Stimulated activated naive CD8-positive, alpha-beta T cell treated with anti-CD3 and anti-CD28 coated beads, Interleukin-15, Interleukin-2, amounts not matched to agents 100 ng/mL and 50 ng/mL, for 24 hours (primary cell): ENCODE results near the gene COL20A1.

Source experiments
- H3K27ac Mint-ChIP-seq: one replicate; pipeline ENCODE4 v1.8.0; 2021; ENCODE audit warnings: mild to moderate bottlenecking, mixed read lengths
- H3K27me3 Mint-ChIP-seq: one replicate; pipeline ENCODE4 v1.8.0; 2021; ENCODE audit warnings: mixed read lengths
- H3K36me3 Mint-ChIP-seq: one replicate; pipeline ENCODE4 v1.8.0; 2021; ENCODE audit warnings: low read depth, mixed read lengths
- H3K4me1 Mint-ChIP-seq: one replicate; pipeline ENCODE4 v1.8.0; 2021; ENCODE audit warnings: low read depth, mixed read lengths
- H3K4me3 Mint-ChIP-seq: one replicate; pipeline ENCODE4 v1.8.0; 2021; ENCODE audit warnings: mild to moderate bottlenecking, mixed read lengths
- H3K9me3 Mint-ChIP-seq: one replicate; pipeline ENCODE4 v1.8.0; 2021; ENCODE audit warnings: mixed read lengths

Gene COL20A1

DNA sequence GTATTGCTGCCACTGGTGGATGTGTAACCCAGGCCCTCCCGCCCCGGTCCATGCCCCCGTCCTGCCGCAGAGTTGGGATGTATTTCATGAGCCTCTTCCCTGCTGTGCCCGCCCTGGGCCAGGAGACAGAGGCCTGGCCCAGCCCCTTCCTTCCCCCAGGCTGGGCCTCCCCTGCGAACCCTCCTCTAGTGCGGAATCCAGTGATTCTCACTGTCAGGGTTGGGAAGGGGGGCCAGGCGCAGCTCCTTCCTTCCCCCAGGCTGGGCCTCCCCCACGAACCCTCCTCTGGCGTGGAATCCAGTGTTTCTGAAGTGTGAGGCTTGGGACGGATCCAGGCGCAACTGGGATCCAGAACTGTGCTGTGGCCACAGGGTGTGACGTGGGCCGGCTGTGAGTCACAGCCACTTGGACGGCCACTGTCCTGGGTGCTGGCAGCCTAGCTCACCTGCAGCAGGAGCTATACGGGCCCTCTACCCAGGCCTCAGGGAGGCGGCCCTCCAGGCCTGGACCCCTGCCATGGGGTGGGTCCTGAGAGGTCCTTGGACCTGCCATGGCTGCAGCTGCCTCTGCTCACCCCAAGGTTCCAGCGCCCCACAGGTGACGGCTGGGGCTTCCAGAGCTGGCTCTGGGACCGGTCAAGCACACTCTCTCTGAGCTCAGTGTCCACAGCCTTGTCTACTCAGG is 28.3 kb downstream of the COL20A1 start:
- Mint-ChIP-seq H3K27ac (no peak overlapping the region), H3K4me1 (no peaks in the 10 kb centered on the region), H3K27me3 (no peaks in the 10 kb centered on the region), H3K9me3 (no peaks in the 10 kb centered on the region), H3K36me3 (no peaks in the 10 kb centered on the region), H3K4me3 (no peak overlapping the region)

DNA sequence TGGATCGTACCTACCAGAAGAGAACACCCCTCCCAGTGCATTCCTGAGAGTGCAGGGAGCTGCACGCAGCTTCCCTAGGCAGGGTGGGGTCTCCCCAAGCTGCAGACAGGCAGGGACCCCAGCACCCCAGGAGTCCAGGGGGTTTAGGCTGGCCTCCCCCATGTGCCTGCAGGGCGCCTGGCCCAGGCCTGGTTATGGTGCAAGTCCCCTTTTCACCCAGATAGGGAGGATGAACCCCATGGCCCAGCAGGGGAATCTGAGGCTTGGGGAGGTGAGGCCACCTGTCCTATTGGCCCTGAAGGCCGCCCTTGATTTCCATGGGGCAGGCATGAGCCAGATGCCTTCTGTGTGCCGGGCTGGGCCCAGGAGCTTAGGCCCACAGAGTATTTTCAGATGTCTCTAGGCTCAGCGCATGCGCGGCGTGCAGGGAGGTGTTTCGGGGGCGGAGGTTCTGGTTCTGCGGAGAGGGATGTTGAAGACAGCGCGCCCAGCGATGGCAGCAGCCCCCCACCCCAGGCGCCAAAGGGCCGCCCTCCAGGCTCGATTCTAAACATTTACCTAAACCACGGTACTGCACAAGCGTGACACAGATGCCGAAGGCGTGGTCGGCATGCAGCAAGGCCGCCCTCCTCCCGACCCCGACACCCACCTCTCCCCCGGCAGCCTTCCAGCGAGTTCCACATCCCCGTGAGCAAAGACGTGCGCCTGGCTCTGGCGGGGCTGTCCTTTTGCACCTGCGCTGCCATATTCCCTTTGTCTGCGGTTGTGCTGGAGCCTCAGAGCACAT is 29.4 kb downstream of the COL20A1 start:
- no peak overlapping the region for H3K4me3 Mint-ChIP-seq
- no peak overlapping the region for H3K27ac Mint-ChIP-seq
- H3K4me1 Mint-ChIP-seq, result peaks cover 2% of the 10 kb centered on the region
- no peaks in the 10 kb centered on the region for H3K36me3 Mint-ChIP-seq
- no peaks in the 10 kb centered on the region for H3K9me3 Mint-ChIP-seq
- H3K27me3 Mint-ChIP-seq, result no peaks in the 10 kb centered on the region

DNA sequence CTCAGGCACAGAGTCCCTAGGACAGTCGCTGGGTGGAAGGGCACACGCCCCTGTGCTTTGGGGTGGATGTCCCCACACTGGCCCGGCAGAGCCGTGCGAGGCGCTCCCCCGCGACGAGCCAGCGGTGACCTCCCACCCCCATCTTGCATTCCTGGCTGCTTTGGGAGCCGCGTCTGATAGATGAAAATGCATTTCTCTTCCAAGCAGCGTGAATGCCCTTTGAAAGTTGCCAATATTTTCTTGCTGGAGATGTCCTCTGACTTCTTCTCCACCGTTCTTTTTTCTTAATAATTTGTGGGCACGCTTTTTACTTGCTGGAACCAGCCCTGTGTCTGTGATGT is 29.9 kb downstream of the COL20A1 start:
- Mint-ChIP-seq H3K9me3 (no peaks in the 10 kb centered on the region), H3K4me1 (peaks cover 2% of the 10 kb centered on the region), H3K27me3 (no peaks in the 10 kb centered on the region), H3K27ac (no peak overlapping the region), H3K36me3 (no peaks in the 10 kb centered on the region), H3K4me3 (no peak overlapping the region)

- H3K27me3 Mint-ChIP-seq, result no peaks in the 10 kb centered on the region
- no peaks in the 10 kb centered on the region for H3K36me3 Mint-ChIP-seq
- H3K9me3 Mint-ChIP-seq, result no peaks in the 10 kb centered on the region
- H3K4me1 Mint-ChIP-seq, result peaks cover 2% of the 10 kb centered on the region
- H3K4me3 Mint-ChIP-seq, result no peak overlapping the region
- no peak overlapping the region for H3K27ac Mint-ChIP-seq
These were observed 30.5 kb downstream of the COL20A1 start for GRCh38 chr20:63323357-63323981.

- Mint-ChIP-seq H3K4me1 (peaks cover 2% of the 10 kb centered on the region), H3K27me3 (no peaks in the 10 kb centered on the region), H3K36me3 (no peaks in the 10 kb centered on the region), H3K4me3 (no peak overlapping the region), H3K27ac (no peak overlapping the region), H3K9me3 (no peaks in the 10 kb centered on the region)
These were observed 32.1 kb downstream of the COL20A1 start for GRCh38 chr20:63325021-63325471.

- no peak overlapping the region for H3K27ac Mint-ChIP-seq
- no peaks in the 10 kb centered on the region for H3K9me3 Mint-ChIP-seq
- H3K27me3 Mint-ChIP-seq, result no peaks in the 10 kb centered on the region
- peaks cover 2% of the 10 kb centered on the region for H3K4me1 Mint-ChIP-seq
- no peaks in the 10 kb centered on the region for H3K36me3 Mint-ChIP-seq
- no peak overlapping the region for H3K4me3 Mint-ChIP-seq
These were observed 32.7 kb downstream of the COL20A1 start for GRCh38 chr20:63325554-63326313.

GRCh38 chr20:63326314-63327230 is 33.6 kb downstream of the COL20A1 start:
- H3K27ac Mint-ChIP-seq, result no peak overlapping the region
- H3K4me3 Mint-ChIP-seq, result no peak overlapping the region
- peaks cover 2% of the 10 kb centered on the region for H3K27me3 Mint-ChIP-seq
- H3K4me1 Mint-ChIP-seq, result peaks cover 2% of the 10 kb centered on the region
- H3K9me3 Mint-ChIP-seq, result peaks cover 2% of the 10 kb centered on the region
- peaks cover 2% of the 10 kb centered on the region for H3K36me3 Mint-ChIP-seq

- Mint-ChIP-seq H3K4me1 (peaks cover 2% of the 10 kb centered on the region), H3K36me3 (peaks cover 6% of the 10 kb centered on the region), H3K27ac (no peak overlapping the region), H3K4me3 (no peak overlapping the region), H3K27me3 (peaks cover 9% of the 10 kb centered on the region), H3K9me3 (peaks cover 8% of the 10 kb centered on the region)
These were observed 34.3 kb downstream of the COL20A1 start for GRCh38 chr20:63327231-63327745.

DNA sequence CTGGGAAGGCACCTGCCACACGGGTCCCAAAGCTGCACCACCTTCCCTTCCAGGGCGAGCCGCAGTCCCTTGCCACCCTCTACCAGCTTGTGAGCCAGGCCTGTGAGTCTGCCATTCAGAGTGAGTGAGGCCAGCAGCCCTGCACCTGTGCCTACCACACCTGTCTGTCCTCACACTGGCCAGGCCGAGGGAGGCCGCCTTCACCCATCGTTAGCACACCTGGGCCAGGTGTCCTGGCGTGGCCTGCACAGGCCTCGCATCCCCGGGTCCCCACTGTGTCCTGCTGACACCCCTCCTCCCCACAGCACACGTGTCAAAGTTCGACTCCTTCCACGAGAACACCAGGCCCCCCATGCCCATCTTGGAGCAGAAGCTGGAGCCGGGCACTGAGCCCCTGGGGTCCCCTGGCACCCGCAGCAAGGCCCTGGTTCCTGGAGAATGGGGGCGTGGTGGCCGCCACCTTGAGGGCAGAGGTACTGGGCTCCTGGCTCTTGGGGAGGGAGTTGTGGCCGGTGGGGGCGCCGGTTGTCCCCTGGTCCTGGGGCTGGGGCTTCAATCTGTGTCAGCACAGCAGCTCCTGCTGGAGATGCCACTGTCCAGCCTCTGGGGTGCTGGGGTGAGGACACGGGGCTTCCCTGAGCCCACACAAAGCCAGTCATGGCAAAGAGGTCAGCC is 35.2 kb downstream of the COL20A1 start:
- peaks cover 8% of the 10 kb centered on the region for H3K9me3 Mint-ChIP-seq
- H3K27me3 Mint-ChIP-seq, result peaks cover 9% of the 10 kb centered on the region
- H3K27ac Mint-ChIP-seq, result no peak overlapping the region
- H3K36me3 Mint-ChIP-seq, result peaks cover 6% of the 10 kb centered on the region
- H3K4me3 Mint-ChIP-seq, result no peak overlapping the region
- H3K4me1 Mint-ChIP-seq, result peaks cover 2% of the 10 kb centered on the region

GRCh38 chr20:63328718-63329275 is 35.8 kb downstream of the COL20A1 start:
- H3K36me3 Mint-ChIP-seq, result peaks cover 6% of the 10 kb centered on the region
- H3K4me1 Mint-ChIP-seq, result peaks cover 2% of the 10 kb centered on the region
- no peak overlapping the region for H3K27ac Mint-ChIP-seq
- H3K9me3 Mint-ChIP-seq, result peaks cover 8% of the 10 kb centered on the region
- H3K4me3 Mint-ChIP-seq, result no peak overlapping the region
- H3K27me3 Mint-ChIP-seq, result peaks cover 14% of the 10 kb centered on the region

- Mint-ChIP-seq H3K9me3 (peaks cover 8% of the 10 kb centered on the region), H3K4me1 (peaks cover 2% of the 10 kb centered on the region), H3K4me3 (no peak overlapping the region), H3K27me3 (peaks cover 18% of the 10 kb centered on the region), H3K36me3 (peaks cover 6% of the 10 kb centered on the region), H3K27ac (no peak overlapping the region)
These were observed 36.5 kb downstream of the COL20A1 start for GRCh38 chr20:63329331-63330083.

DNA sequence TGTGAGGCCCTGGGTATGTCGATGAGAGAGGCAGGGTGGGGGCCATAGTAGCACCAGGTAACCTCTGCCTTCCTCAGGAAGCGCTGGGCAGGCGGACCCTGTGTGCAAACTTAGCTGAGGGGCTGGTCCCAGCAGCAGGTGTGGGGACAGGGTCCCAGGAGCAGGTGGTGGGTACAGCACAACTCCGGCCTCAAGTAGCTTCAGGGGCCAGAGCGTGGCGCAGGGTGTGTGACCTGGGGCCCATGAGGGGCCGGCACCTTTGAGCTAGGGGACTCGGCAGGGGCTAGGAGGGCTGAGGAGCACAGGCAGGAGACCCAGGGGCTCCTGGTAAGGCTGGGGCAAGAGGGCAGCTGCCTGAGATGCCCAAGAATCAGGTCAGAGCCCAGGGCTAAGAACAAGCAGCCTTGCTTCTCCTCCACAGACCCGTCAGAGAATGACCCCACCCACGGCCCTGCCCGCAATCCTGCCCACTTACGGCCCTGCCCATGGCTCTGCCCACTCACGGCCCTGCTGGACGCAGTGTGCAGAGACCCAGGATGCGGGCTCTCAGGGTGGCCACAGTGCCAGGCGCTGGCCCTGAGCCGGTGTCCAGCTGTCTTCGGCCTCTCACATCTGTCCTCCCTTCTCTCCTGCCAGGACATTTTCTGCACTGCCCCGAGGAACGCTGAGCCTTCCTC is 37.2 kb downstream of the COL20A1 start:
- H3K9me3 Mint-ChIP-seq, result peaks cover 8% of the 10 kb centered on the region
- H3K27me3 Mint-ChIP-seq, result peaks cover 18% of the 10 kb centered on the region
- H3K27ac Mint-ChIP-seq, result no peak overlapping the region
- no peak overlapping the region for H3K4me3 Mint-ChIP-seq
- H3K36me3 Mint-ChIP-seq, result peaks cover 6% of the 10 kb centered on the region
- peaks cover 2% of the 10 kb centered on the region for H3K4me1 Mint-ChIP-seq
